Muscle of leg (tissue), 11 donors: ENCODE data around the gene RAB36. TPM values are rescaled to one million over a fixed set of nuclear protein-coding genes. Genes with fewer than 3 reads are reported as not detected.

Source experiments
- DNase-seq: peaks from one replicate; pipeline ENCODE4 v3.0.0; 2013
- H3K27ac ChIP-seq: one replicate; pipeline ENCODE4 v1.5.1; 2013; ENCODE audit warnings: mild to moderate bottlenecking, low read length, control low read depth
- H3K27me3 ChIP-seq: one replicate; pipeline ENCODE4 v1.6.1; 2013; ENCODE audit warnings: low read length; ENCODE audit not compliant: control insufficient read depth, insufficient read depth
- H3K36me3 ChIP-seq: one replicate; pipeline ENCODE4 v1.6.1; 2013; ENCODE audit warnings: low read length; ENCODE audit not compliant: control insufficient read depth, insufficient read depth
- H3K4me1 ChIP-seq: one replicate; pipeline ENCODE4 v1.6.1; 2013; ENCODE audit warnings: low read length; ENCODE audit not compliant: control insufficient read depth, insufficient read depth
- H3K4me3 ChIP-seq: one replicate; pipeline ENCODE4 v1.5.1; 2013; ENCODE audit warnings: low read length, control low read depth
- H3K9me3 ChIP-seq: replicated peaks from 2 replicates; pipeline ENCODE4 v1.6.1; 2013; ENCODE audit warnings: low read depth, low read length; ENCODE audit not compliant: control insufficient read depth
- WGBS: methylation state at CpG from one replicate; pipeline ENCODE4 v1.1.5; 2013; ENCODE audit warnings: missing lambda C conversion rate; ENCODE audit not compliant: insufficient coverage; 5-methylcytosine and 5-hydroxymethylcytosine counted together
- polyA plus RNA-seq, 8 donors: library from polyadenylated mRNA; unstranded; fragments of 120-200 nt; gene quantifications; one replicate each; pipeline versions ENCODE4 v1.2.1 to v1.2.3, GENCODE V29; 2013; ENCODE audit warnings: inconsistent platforms in 1 of 8, low replicate concordance in 1 of 8; ENCODE audit not compliant: insufficient read length in 8 of 8, insufficient read depth in 1 of 8
- total RNA-seq: library from RNA; stranded (reverse); fragments of 120-200 nt; gene quantifications from one replicate; pipeline ENCODE4 v1.2.4, GENCODE V29; 2013

Gene RAB36
- total and polyA plus RNA-seq, 9 donors, result 1.0 to 2.7 (median 1.5) TPM

- Histone ChIP-seq H3K4me1 (peaks cover 65% of the 10 kb centered on the region), H3K27me3 (no peaks in the 10 kb centered on the region), H3K4me3 (no peak overlapping the region), H3K9me3 (no peaks in the 10 kb centered on the region), H3K27ac (no peak overlapping the region), H3K36me3 (no peaks in the 10 kb centered on the region)
- no peak for DNase-seq
- WGBS, result 89% methylated on average over 9 of the region's 10 CpGs
Measured at GRCh38 chr22:23102002-23102655, 43.1 kb upstream of the RAB36 start.

GRCh38 chr22:23102776-23103175, 42.5 kb upstream of the RAB36 start:
- Histone ChIP-seq H3K9me3 (no peaks in the 10 kb centered on the region), H3K4me1 (peaks cover 70% of the 10 kb centered on the region), H3K27me3 (no peaks in the 10 kb centered on the region), H3K4me3 (no peak overlapping the region), H3K36me3 (no peaks in the 10 kb centered on the region), H3K27ac (no peak overlapping the region)
- DNase-seq, result no peak
- 71% methylated on average over 1 of the region's 3 CpGs for WGBS

GRCh38 chr22:23103199-23103954, 41.9 kb upstream of the RAB36 start:
- Histone ChIP-seq H3K27me3 (no peaks in the 10 kb centered on the region), H3K4me3 (no peak overlapping the region), H3K36me3 (no peaks in the 10 kb centered on the region), H3K9me3 (no peaks in the 10 kb centered on the region), H3K4me1 (peaks cover 70% of the 10 kb centered on the region), H3K27ac (no peak overlapping the region)
- WGBS, result 64% methylated on average over 13 of the region's 13 CpGs
- no peak for DNase-seq

GRCh38 chr22:23104187-23104971, 40.9 kb upstream of the RAB36 start:
- 83% methylated on average over 10 of the region's 12 CpGs for WGBS
- Histone ChIP-seq H3K36me3 (no peaks in the 10 kb centered on the region), H3K4me1 (peaks cover 70% of the 10 kb centered on the region), H3K4me3 (no peak overlapping the region), H3K27ac (no peak overlapping the region), H3K27me3 (no peaks in the 10 kb centered on the region), H3K9me3 (no peaks in the 10 kb centered on the region)
- no peak for DNase-seq

- Histone ChIP-seq H3K9me3 (no peaks in the 10 kb centered on the region), H3K36me3 (no peaks in the 10 kb centered on the region), H3K27me3 (no peaks in the 10 kb centered on the region), H3K4me3 (no peak overlapping the region), H3K4me1 (peaks cover 70% of the 10 kb centered on the region), H3K27ac (no peak overlapping the region)
- WGBS, result 100% methylated on average over 2 of the region's 5 CpGs
- DNase-seq, result no peak
Measured at GRCh38 chr22:23105304-23105703, 40.0 kb upstream of the RAB36 start.

- 100% methylated on average over 1 of the region's 5 CpGs for WGBS
- Histone ChIP-seq H3K4me1 (peaks cover 71% of the 10 kb centered on the region), H3K4me3 (no peak overlapping the region), H3K9me3 (no peaks in the 10 kb centered on the region), H3K36me3 (no peaks in the 10 kb centered on the region), H3K27me3 (no peaks in the 10 kb centered on the region), H3K27ac (no peak overlapping the region)
- no peak for DNase-seq
Measured at GRCh38 chr22:23105919-23106318, 39.4 kb upstream of the RAB36 start.

GRCh38 chr22:23106344-23106743, 38.9 kb upstream of the RAB36 start:
- H3K4me1 ChIP-seq, result peaks cover 74% of the 10 kb centered on the region
- no peak for DNase-seq
- no peaks in the 10 kb centered on the region for H3K9me3 ChIP-seq
- no CpG with 5 or more reads among the region's 4 CpGs for WGBS
- H3K4me3 ChIP-seq, result no peak overlapping the region
- H3K27ac ChIP-seq, result peak overlapping the region; percentile 40
- H3K27me3 ChIP-seq, result no peaks in the 10 kb centered on the region
- no peaks in the 10 kb centered on the region for H3K36me3 ChIP-seq

GRCh38 chr22:23106906-23107367, 38.3 kb upstream of the RAB36 start:
- peak; percentile 84 for DNase-seq
- no peak overlapping the region for H3K4me3 ChIP-seq

GRCh38 chr22:23107487-23108248, 37.6 kb upstream of the RAB36 start:
- Histone ChIP-seq H3K9me3 (no peaks in the 10 kb centered on the region), H3K27me3 (peaks cover under 1% of the 10 kb centered on the region), H3K27ac (peak overlapping the region; percentile 40), H3K4me3 (no peak overlapping the region), H3K36me3 (no peaks in the 10 kb centered on the region), H3K4me1 (peaks cover 74% of the 10 kb centered on the region)
- WGBS, result 78% methylated on average over 12 of the region's 17 CpGs
- no peak for DNase-seq

More at GRCh38 chr22:23106906-23107367, 38.3 kb upstream of the RAB36 start:
- Histone ChIP-seq H3K9me3 (no peaks in the 10 kb centered on the region), H3K27ac (peak overlapping the region; percentile 40), H3K27me3 (no peaks in the 10 kb centered on the region), H3K4me1 (peaks cover 74% of the 10 kb centered on the region), H3K36me3 (no peaks in the 10 kb centered on the region)
- 49% methylated on average over 6 of the region's 8 CpGs for WGBS
